IMR-90 (cell line): ENCODE results near the gene ZNF827. TPM values are rescaled to one million over a fixed set of nuclear protein-coding genes. Genes with fewer than 3 reads are reported as not detected.

Experiments used
- ATAC-seq: fragments of 200-7000 bp; cut with Tn5 transposase; 2 replicates; pipeline ENCODE4 v1.9.1; 2020; ENCODE audit warnings: low read depth, mild to moderate bottlenecking, moderate library complexity
- BruUV-seq: library from RNA; stranded (reverse); fragments of 400-500 nt; replicated peaks from 2 replicates; lab custom pipeline; 2021; lab: Mats Ljungman, UMichigan
- CTCF ChIA-PET: fragments of 300-600 bp; formaldehyde crosslinking; extraction: SDS; loops from one replicate; lab custom pipeline; 2021; ENCODE audit warnings: antibody characterized with exemption; lab: Yijun Ruan, JAX
- POLR2A ChIA-PET: fragments of 300-600 bp; sonication (Branson Sonifier 250); formaldehyde crosslinking; loops from one replicate; lab custom pipeline; 2022; ENCODE audit warnings: antibody characterized with exemption; ENCODE audit not compliant: unreplicated experiment; lab: Charles Lee
- DNase-seq: peaks from one replicate; pipeline ENCODE4 v3.0.0; 2013
- H2AFZ ChIP-seq: replicated peaks from 2 replicates; pipeline ENCODE3; 2013; ENCODE audit warnings: low read length, mild to moderate bottlenecking; ENCODE audit not compliant: poor library complexity
- H2AK5ac ChIP-seq: 2 replicates; pipeline ENCODE4 v1.6.1; 2013; ENCODE audit warnings: low read depth, low read length, inconsistent platforms
- H2AK9ac ChIP-seq: replicated peaks from 2 replicates; pipeline ENCODE3; 2013; ENCODE audit warnings: mild to moderate bottlenecking, low read depth, low read length, moderate library complexity; ENCODE audit not compliant: poor library complexity
- H2BK120ac ChIP-seq: 2 replicates; pipeline ENCODE4 v1.6.1; 2013; ENCODE audit warnings: low read depth, low read length, inconsistent platforms
- H2BK15ac ChIP-seq: 3 replicates; pipeline ENCODE4 v1.6.1; 2013; ENCODE audit warnings: low read depth, low read length, inconsistent platforms
- H2BK20ac ChIP-seq: 2 replicates; pipeline ENCODE4 v1.6.1; 2013; ENCODE audit warnings: low read depth, mild to moderate bottlenecking, inconsistent platforms, low read length, moderate library complexity
- H2BK5ac ChIP-seq: 2 replicates; pipeline ENCODE4 v1.6.1; 2013; ENCODE audit warnings: mild to moderate bottlenecking, low read depth, low read length, inconsistent platforms; ENCODE audit not compliant: poor library complexity, severe bottlenecking
- H3K14ac ChIP-seq: replicated peaks from 2 replicates; pipeline ENCODE4 v1.6.1; 2013; ENCODE audit warnings: low read depth, low read length, inconsistent platforms
- H3K18ac ChIP-seq: 2 replicates; pipeline ENCODE4 v1.6.1; 2013; ENCODE audit warnings: low read depth, low read length, control low read depth
- H3K23ac ChIP-seq: 2 replicates; pipeline ENCODE4 v1.6.1; 2013; ENCODE audit warnings: low read depth, low read length, inconsistent platforms
- H3K27ac ChIP-seq: 2 replicates; pipeline ENCODE4 v1.5.1; 2013; ENCODE audit warnings: mild to moderate bottlenecking, control low read depth, low read length; ENCODE audit not compliant: insufficient read depth
- H3K27me3 ChIP-seq: 2 replicates; pipeline ENCODE4 v1.6.1; 2013; ENCODE audit warnings: low read length; ENCODE audit not compliant: control insufficient read depth, insufficient read depth
- H3K36me3 ChIP-seq: 2 replicates; pipeline ENCODE4 v1.6.1; 2013; ENCODE audit warnings: low read length, mixed read lengths; ENCODE audit not compliant: control insufficient read depth, insufficient read depth
- H3K4ac ChIP-seq: 2 replicates; pipeline ENCODE4 v1.6.1; 2013; ENCODE audit warnings: low read depth, low read length, inconsistent platforms
- H3K4me1 ChIP-seq: 2 replicates; pipeline ENCODE4 v1.6.1; 2013; ENCODE audit warnings: low read length, mixed read lengths; ENCODE audit not compliant: control insufficient read depth, insufficient read depth
- H3K4me2 ChIP-seq: 2 replicates; pipeline ENCODE4 v1.6.1; 2013; ENCODE audit warnings: low read depth, mild to moderate bottlenecking, control low read depth, low read length, moderate library complexity
- H3K4me3 ChIP-seq: 2 replicates; pipeline ENCODE4 v1.5.1; 2013; ENCODE audit warnings: low read depth, mild to moderate bottlenecking, control low read depth, low read length, moderate library complexity; ENCODE audit not compliant: insufficient read depth
- H3K56ac ChIP-seq: 2 replicates; pipeline ENCODE4 v1.6.1; 2013; ENCODE audit warnings: low read length, inconsistent platforms; ENCODE audit not compliant: insufficient read depth; ENCODE audit errors: extremely low read depth
- H3K79me1 ChIP-seq, 2 experiments: 2 replicates each; pipeline ENCODE4 v1.6.1; 2013; ENCODE audit warnings: low read length in 2 of 2, inconsistent platforms in 1 of 2, low read depth in 1 of 2
- H3K9ac ChIP-seq: 2 replicates; pipeline ENCODE4 v1.6.1; 2013; ENCODE audit warnings: low read depth, low read length, control low read depth
- H3K9me1 ChIP-seq: 2 replicates; pipeline ENCODE4 v1.6.1; 2013; ENCODE audit warnings: low read length, inconsistent platforms; ENCODE audit not compliant: insufficient read depth
- H3K9me3 ChIP-seq: 2 replicates; pipeline ENCODE4 v1.6.1; 2013; ENCODE audit warnings: low read length; ENCODE audit not compliant: control insufficient read depth, insufficient read depth
- H4K20me1 ChIP-seq: 2 replicates; pipeline ENCODE4 v1.6.1; 2013; ENCODE audit warnings: low read length, inconsistent platforms; ENCODE audit not compliant: insufficient read depth
- H4K5ac ChIP-seq: 2 replicates; pipeline ENCODE4 v1.6.1; 2013; ENCODE audit warnings: mild to moderate bottlenecking, low read depth, low read length, control low read depth
- H4K8ac ChIP-seq, 2 experiments: 2 replicates each; pipeline ENCODE4 v1.6.1; 2013; ENCODE audit warnings: low read depth in 2 of 2, low read length in 2 of 2, control low read depth in 1 of 2, inconsistent platforms in 1 of 2
- H4K91ac ChIP-seq: 2 replicates; pipeline ENCODE4 v1.6.1; 2013; ENCODE audit warnings: low read depth, low read length, inconsistent platforms; ENCODE audit not compliant: insufficient read depth
- BHLHE40 ChIP-seq: fragments of 150-350 bp; IDR thresholded peaks from 2 replicates; pipeline ENCODE4 v1.6.1; 2016; ENCODE audit warnings: mild to moderate bottlenecking, low read depth, low read length
- CEBPB ChIP-seq: IDR thresholded peaks from 2 replicates; pipeline ENCODE4 v1.6.1; 2012; ENCODE audit warnings: low read depth, low read length, improper control_type of control experiment
- CHD1 ChIP-seq: IDR thresholded peaks from 2 replicates; pipeline ENCODE4 v1.6.1; 2012; ENCODE audit warnings: low read depth, low read length, improper control_type of control experiment
- CTCF ChIP-seq: conservative IDR thresholded peaks from 2 replicates; pipeline ENCODE4 v1.5.1; 2012; ENCODE audit warnings: mild to moderate bottlenecking, low read depth, low read length, improper control_type of control experiment
- ELK1 ChIP-seq: fragments of 150-350 bp; IDR thresholded peaks from 2 replicates; pipeline ENCODE4 v1.6.1; 2016; ENCODE audit warnings: low read depth, mild to moderate bottlenecking, low read length, moderate library complexity, borderline replicate concordance
- FOS ChIP-seq: fragments of 150-350 bp; IDR thresholded peaks from 2 replicates; pipeline ENCODE4 v1.6.1; 2016; ENCODE audit warnings: low read depth, low read length
- MAFK ChIP-seq: IDR thresholded peaks from 2 replicates; pipeline ENCODE4 v1.6.1; 2012; ENCODE audit warnings: low read depth, low read length, improper control_type of control experiment
- MAZ ChIP-seq: IDR thresholded peaks from 2 replicates; pipeline ENCODE4 v1.6.1; 2012; ENCODE audit warnings: low read depth, mild to moderate bottlenecking, low read length, improper control_type of control experiment, moderate library complexity, borderline replicate concordance
- MXI1 ChIP-seq: IDR thresholded peaks from 2 replicates; pipeline ENCODE4 v1.6.1; 2012; ENCODE audit warnings: low read depth, mild to moderate bottlenecking, low read length, moderate library complexity, borderline replicate concordance
- NFE2L2 ChIP-seq: fragments of 150-350 bp; IDR thresholded peaks from 2 replicates; pipeline ENCODE4 v1.6.1; 2016; ENCODE audit warnings: low read depth, mild to moderate bottlenecking, low read length
- POLR2A ChIP-seq: IDR thresholded peaks from 2 replicates; pipeline ENCODE4 v1.6.1; 2012; ENCODE audit warnings: mild to moderate bottlenecking, low read depth, low read length
- RAD21 ChIP-seq: IDR thresholded peaks from 2 replicates; pipeline ENCODE4 v1.6.1; 2012; ENCODE audit warnings: low read length, improper control_type of control experiment
- RCOR1 ChIP-seq: IDR thresholded peaks from 2 replicates; pipeline ENCODE4 v1.6.1; 2012; ENCODE audit warnings: mild to moderate bottlenecking, low read length, improper control_type of control experiment; ENCODE audit not compliant: insufficient replicate concordance
- RFX5 ChIP-seq: IDR thresholded peaks from 2 replicates; pipeline ENCODE4 v1.8.0; 2012; ENCODE audit warnings: low read depth, mild to moderate bottlenecking, low read length, moderate library complexity
- SMC3 ChIP-seq: fragments of 150-350 bp; IDR thresholded peaks from 2 replicates; pipeline ENCODE4 v1.6.1; 2016; ENCODE audit warnings: low read depth, mild to moderate bottlenecking, antibody characterized with exemption, low read length, moderate library complexity
- WGBS, 2 experiments: methylation state at CpG; one replicate each; pipeline versions ENCODE4 v1.1.5 to v1.1.7; 2013; ENCODE audit warnings: missing lambda C conversion rate in 2 of 2; ENCODE audit not compliant: insufficient read length in 1 of 2; ENCODE audit errors: extremely low coverage in 2 of 2; 5-methylcytosine and 5-hydroxymethylcytosine counted together
- dilution Hi-C: fragments of 300-500 bp; cut with HindIII; formaldehyde crosslinking; loops from one replicate; pipeline ENCODE4 v1.14.3; 2018; ENCODE audit warnings: low sequenced_read_pairs; ENCODE audit not compliant: unreplicated experiment
- in situ Hi-C: fragments of 300-500 bp; cut with MboI; formaldehyde crosslinking; loops from 3 replicates; pipeline ENCODE4 v1.14.3; 2019; ENCODE audit warnings: low sequenced_read_pairs, inconsistent platforms, mixed read lengths
- intact Hi-C: fragments of 100-400 bp; cut with micrococcal nuclease; formaldehyde crosslinking; loops from 2 replicates; pipeline ENCODE4 v1.10.0; 2022
- polyA plus RNA-seq, 3 experiments: library from polyadenylated mRNA; depleted of rRNA; stranded (reverse); fragments of >200 nt; gene quantifications; 2 replicates each; pipeline ENCODE4 v1.2.3, GENCODE V29; 2012; ENCODE audit warnings: low replicate concordance in 1 of 3
- total RNA-seq: library from RNA; depleted of rRNA; stranded (reverse); fragments of >200 nt; gene quantifications from 2 replicates; pipeline ENCODE4 v1.2.3, GENCODE V29; 2012
- TF ChIP-seq, protein P1 (sequence below): fragments of 150-350 bp; IDR thresholded peaks from 2 replicates; pipeline ENCODE4 v1.6.1; 2017; ENCODE audit warnings: mild to moderate bottlenecking, antibody characterized with exemption, low read length, low read depth

Gene ZNF827
- total and polyA plus RNA-seq, 2 of the 4 experiments (the other 2 are of a cell fraction): 6.6 to 31.7 TPM

- no peak overlapping the region for H2BK5ac ChIP-seq
- WGBS, 2 experiments: no CpG with 5 or more reads among the region's 3 CpGs
Measured at GRCh38 chr4:145830699-145831098, 107.9 kb downstream of the ZNF827 start.

More at GRCh38 chr4:145830699-145831098, 107.9 kb downstream of the ZNF827 start:
- no peak overlapping the region for H3K23ac ChIP-seq
- ChIA-PET POLR2A (no interaction called here), CTCF (no interaction called here)
- H3K4me3 ChIP-seq: no peak overlapping the region
- no peak overlapping the region for H2BK20ac ChIP-seq
- H3K27me3 ChIP-seq: no peaks in the 10 kb centered on the region
- dilution Hi-C loops (no loop called here), in situ Hi-C loops (no loop called here), intact Hi-C loops (no loop called here)
- no peaks in the 10 kb centered on the region for H3K9me3 ChIP-seq
- no peaks in the 10 kb centered on the region for H3K79me1 ChIP-seq
- BruUV-seq: no TSS peak
- H3K4ac ChIP-seq: no peak overlapping the region
- H3K56ac ChIP-seq: no peak overlapping the region
- H2AK9ac ChIP-seq: no peak overlapping the region
- no peak for DNase-seq
- no peak for ATAC-seq
- H3K4me2 ChIP-seq: no peak overlapping the region
- H3K14ac ChIP-seq: no peak overlapping the region
- no peak overlapping the region for H2AK5ac ChIP-seq
- H3K9me1 ChIP-seq: peaks cover 6% of the 10 kb centered on the region
- H2BK120ac ChIP-seq: no peak overlapping the region
- TF ChIP-seq SMC3 (no peak), RFX5 (no peak), RCOR1 (no peak), MAZ (no peak), RAD21 (no peak), CEBPB (no peak), FOS (no peak), POLR2A (no peak), MXI1 (no peak), MAFK (no peak), BHLHE40 (no peak), CHD1 (no peak), ELK1 (no peak), NFE2L2 (no peak), CTCF (no peak)
- TF ChIP-seq, protein P1, sequence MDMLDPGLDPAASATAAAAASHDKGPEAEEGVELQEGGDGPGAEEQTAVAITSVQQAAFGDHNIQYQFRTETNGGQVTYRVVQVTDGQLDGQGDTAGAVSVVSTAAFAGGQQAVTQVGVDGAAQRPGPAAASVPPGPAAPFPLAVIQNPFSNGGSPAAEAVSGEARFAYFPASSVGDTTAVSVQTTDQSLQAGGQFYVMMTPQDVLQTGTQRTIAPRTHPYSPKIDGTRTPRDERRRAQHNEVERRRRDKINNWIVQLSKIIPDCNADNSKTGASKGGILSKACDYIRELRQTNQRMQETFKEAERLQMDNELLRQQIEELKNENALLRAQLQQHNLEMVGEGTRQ: no peak
- H3K27ac ChIP-seq: no peak overlapping the region
- H2AFZ ChIP-seq: no peak overlapping the region
- H3K9ac ChIP-seq: no peak overlapping the region
- H3K4me1 ChIP-seq: no peaks in the 10 kb centered on the region
- peaks cover 3% of the 10 kb centered on the region for H3K36me3 ChIP-seq
- no peak overlapping the region for H4K91ac ChIP-seq
- no peaks in the 10 kb centered on the region for H4K20me1 ChIP-seq
- H4K8ac ChIP-seq: no peak overlapping the region
- no peak overlapping the region for H4K5ac ChIP-seq
- no peak overlapping the region for H3K18ac ChIP-seq
- no peak overlapping the region for H2BK15ac ChIP-seq
